Loucy (cell line): ENCODE measurements around the gene ZNF74.

Experiments used
- EZH2phosphoT487 ChIP-seq: fragments of 200-600 bp; IDR thresholded peaks from 2 replicates; pipeline ENCODE4 v1.6.1; 2018; ENCODE audit warnings: antibody characterized with exemption, mild to moderate bottlenecking, moderate library complexity, borderline replicate concordance
- TF ChIP-seq, protein P1 (sequence below): fragments of 200-600 bp; sonication (generic); conservative IDR thresholded peaks from 2 replicates; pipeline ENCODE4 v1.5.1; 2014; ENCODE audit warnings: mild to moderate bottlenecking, antibody characterized with exemption, low read length

DNA sequence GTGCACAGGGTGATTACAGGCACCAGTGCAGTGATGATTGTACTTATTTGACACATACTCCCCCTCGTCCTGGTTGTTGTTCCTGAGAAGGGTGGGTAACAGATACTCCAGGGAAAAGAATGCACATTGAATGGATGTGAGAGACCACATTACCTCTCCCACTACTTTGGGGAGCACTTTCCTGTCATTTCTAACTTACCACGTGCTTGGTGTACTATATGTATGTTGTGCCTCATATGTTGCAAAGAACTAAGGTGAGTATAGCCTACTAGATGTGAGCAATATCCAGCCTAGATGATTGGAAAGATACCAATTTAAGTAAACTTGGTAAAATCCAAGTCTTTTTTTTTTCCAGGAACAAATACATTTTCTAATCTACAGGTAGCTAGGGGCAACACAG lies 58.0 kb downstream of the ZNF74 start:
- TF ChIP-seq, protein P1, sequence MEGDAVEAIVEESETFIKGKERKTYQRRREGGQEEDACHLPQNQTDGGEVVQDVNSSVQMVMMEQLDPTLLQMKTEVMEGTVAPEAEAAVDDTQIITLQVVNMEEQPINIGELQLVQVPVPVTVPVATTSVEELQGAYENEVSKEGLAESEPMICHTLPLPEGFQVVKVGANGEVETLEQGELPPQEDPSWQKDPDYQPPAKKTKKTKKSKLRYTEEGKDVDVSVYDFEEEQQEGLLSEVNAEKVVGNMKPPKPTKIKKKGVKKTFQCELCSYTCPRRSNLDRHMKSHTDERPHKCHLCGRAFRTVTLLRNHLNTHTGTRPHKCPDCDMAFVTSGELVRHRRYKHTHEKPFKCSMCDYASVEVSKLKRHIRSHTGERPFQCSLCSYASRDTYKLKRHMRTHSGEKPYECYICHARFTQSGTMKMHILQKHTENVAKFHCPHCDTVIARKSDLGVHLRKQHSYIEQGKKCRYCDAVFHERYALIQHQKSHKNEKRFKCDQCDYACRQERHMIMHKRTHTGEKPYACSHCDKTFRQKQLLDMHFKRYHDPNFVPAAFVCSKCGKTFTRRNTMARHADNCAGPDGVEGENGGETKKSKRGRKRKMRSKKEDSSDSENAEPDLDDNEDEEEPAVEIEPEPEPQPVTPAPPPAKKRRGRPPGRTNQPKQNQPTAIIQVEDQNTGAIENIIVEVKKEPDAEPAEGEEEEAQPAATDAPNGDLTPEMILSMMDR = no peak
- TF ChIP-seq EZH2phosphoT487 = no peak
